Upper lobe of right lung (tissue), 1 donor: ENCODE measurements around the gene PPARGC1A. TPM values are rescaled to one million over a fixed set of nuclear protein-coding genes. Genes with fewer than 3 reads are reported as not detected.

Source experiments
- ATAC-seq: fragments of 200-7000 bp; cut with Tn5 transposase; one replicate; pipeline ENCODE4 v1.9.1; 2020; ENCODE audit warnings: mild to moderate bottlenecking, moderate library complexity
- DNase-seq: peaks from one replicate; pipeline ENCODE4 v3.0.0-alpha.2; 2020
- H3K27ac ChIP-seq: fragments of 200-600 bp; one replicate; pipeline ENCODE4 v1.8.0; 2022
- H3K27me3 ChIP-seq: fragments of 200-600 bp; one replicate; pipeline ENCODE4 v1.8.0; 2022; ENCODE audit warnings: mild to moderate bottlenecking
- H3K36me3 ChIP-seq: fragments of 200-600 bp; one replicate; pipeline ENCODE4 v1.8.0; 2022
- H3K4me1 ChIP-seq: fragments of 200-600 bp; one replicate; pipeline ENCODE4 v1.8.0; 2022
- H3K4me3 ChIP-seq: fragments of 200-600 bp; one replicate; pipeline ENCODE4 v1.8.0; 2022; ENCODE audit warnings: mild to moderate bottlenecking
- H3K9me3 ChIP-seq: fragments of 200-600 bp; one replicate; pipeline ENCODE4 v1.8.0; 2022
- intact Hi-C: fragments of 100-400 bp; cut with DNase I; formaldehyde crosslinking; loops from one replicate; pipeline ENCODE4 v1.11.0; 2022
- total RNA-seq: library from RNA; stranded (reverse); fragmentation: NEBNext Ultra II Directional; extraction: Animal tissue kit (Norgen Biotek cat#: 25700); gene quantifications from one replicate; pipeline ENCODE4 v1.2.1, GENCODE V29; 2021
- TF ChIP-seq, protein P1 (sequence below): fragments of 200-600 bp; IDR thresholded peaks from one replicate; pipeline ENCODE4 v1.8.0; 2022; ENCODE audit warnings: antibody characterized with exemption
- donor health status: DM: no; HTN: yes; CAD: no; lungs with severe emphysema.

The PPARGC1A gene
- total RNA-seq, 1 donor from 2014 or later: 14.2 TPM

DNA sequence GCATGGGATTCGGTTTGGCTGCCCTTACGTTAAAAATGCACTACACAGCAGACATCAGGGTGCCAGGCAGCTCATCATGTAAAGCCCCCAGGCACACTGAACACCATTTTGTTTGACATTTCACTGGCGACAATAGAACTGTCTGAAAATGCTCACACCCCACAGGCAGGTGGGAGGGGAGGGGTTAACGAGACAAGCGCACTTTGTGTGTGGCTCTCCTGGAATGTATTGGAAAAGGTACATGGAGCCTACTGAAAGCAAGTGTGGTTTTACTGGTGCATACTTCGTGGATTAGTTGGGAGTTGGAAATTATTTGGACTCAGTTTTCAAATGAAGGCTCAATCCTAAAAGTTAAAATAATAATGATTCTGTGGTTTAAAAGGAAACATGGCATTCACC lies 31.6 kb upstream of the PPARGC1A start:
- no peak overlapping the region for H3K4me3 ChIP-seq
- no peak for DNase-seq
- H3K9me3 ChIP-seq: no peaks in the 10 kb centered on the region
- intact Hi-C loops: no loop called here
- H3K36me3 ChIP-seq: no peaks in the 10 kb centered on the region
- H3K4me1 ChIP-seq: no peaks in the 10 kb centered on the region
- H3K27me3 ChIP-seq: no peaks in the 10 kb centered on the region
- H3K27ac ChIP-seq: no peak overlapping the region
- ATAC-seq: no peak
- TF ChIP-seq, protein P1, sequence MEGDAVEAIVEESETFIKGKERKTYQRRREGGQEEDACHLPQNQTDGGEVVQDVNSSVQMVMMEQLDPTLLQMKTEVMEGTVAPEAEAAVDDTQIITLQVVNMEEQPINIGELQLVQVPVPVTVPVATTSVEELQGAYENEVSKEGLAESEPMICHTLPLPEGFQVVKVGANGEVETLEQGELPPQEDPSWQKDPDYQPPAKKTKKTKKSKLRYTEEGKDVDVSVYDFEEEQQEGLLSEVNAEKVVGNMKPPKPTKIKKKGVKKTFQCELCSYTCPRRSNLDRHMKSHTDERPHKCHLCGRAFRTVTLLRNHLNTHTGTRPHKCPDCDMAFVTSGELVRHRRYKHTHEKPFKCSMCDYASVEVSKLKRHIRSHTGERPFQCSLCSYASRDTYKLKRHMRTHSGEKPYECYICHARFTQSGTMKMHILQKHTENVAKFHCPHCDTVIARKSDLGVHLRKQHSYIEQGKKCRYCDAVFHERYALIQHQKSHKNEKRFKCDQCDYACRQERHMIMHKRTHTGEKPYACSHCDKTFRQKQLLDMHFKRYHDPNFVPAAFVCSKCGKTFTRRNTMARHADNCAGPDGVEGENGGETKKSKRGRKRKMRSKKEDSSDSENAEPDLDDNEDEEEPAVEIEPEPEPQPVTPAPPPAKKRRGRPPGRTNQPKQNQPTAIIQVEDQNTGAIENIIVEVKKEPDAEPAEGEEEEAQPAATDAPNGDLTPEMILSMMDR: no peak

DNA sequence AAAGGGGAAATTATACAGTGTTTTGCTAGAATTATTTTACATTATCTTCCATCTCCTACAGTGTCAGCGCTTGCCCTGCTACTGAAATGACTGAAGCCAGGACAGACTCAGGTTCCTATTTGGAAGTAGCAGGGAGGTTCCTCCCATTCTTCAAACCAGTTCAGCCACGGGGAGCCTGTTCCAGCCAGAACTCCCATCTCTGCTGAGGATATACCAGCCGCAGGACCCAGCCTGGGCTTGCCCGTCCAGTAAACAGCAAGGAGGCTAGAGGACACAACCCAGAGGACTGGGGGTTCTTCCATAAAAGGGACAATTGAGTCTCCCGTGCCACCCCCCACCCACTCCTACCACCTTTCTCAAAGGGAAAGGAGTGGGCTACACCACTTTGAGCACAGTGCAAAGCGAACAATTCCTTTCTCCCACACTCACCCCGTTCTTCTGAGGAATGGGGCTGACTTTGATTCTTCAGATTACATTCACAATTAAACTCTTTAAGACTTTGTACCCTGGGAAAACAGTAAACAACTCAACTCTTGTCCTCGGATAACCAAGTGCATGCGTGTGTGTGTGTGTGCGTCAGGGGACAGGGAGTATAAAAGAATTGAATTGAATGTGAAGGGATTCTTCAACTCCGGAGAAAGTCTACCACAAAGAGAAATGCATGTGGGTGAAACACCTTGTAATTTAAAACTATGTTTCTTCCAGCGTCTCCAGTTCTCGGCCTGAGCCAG lies 31.0 kb upstream of the PPARGC1A start:
- intact Hi-C loops: no loop called here
- no peaks in the 10 kb centered on the region for H3K9me3 ChIP-seq
- no peaks in the 10 kb centered on the region for H3K4me1 ChIP-seq
- no peaks in the 10 kb centered on the region for H3K27me3 ChIP-seq
- no peak overlapping the region for H3K27ac ChIP-seq
- H3K4me3 ChIP-seq: no peak overlapping the region
- ATAC-seq (no peak), DNase-seq (no peak)
- no peaks in the 10 kb centered on the region for H3K36me3 ChIP-seq
- TF ChIP-seq, protein P1: no peak

DNA sequence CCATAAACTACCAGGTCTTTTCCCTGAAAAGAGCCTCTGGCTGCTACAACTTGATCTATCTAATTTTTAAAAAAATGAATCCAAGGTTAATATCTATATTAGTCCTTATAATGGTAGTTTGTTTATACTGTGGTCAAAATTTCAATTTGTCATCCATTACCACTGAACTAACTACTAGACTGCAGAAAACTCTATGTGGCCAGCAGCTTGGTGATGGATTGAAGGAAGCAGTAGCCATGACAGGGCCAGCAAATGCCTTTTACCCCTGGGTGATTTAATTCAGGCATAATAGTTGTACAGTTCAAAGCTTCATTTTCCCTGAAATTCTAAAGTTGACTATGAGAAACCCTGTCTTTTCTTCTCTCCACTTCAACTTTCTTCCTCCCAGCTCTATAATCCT lies 30.4 kb upstream of the PPARGC1A start:
- TF ChIP-seq, protein P1: no peak
- intact Hi-C loops: no loop called here
- Histone ChIP-seq H3K4me3 (no peak overlapping the region), H3K9me3 (no peaks in the 10 kb centered on the region), H3K27ac (no peak overlapping the region), H3K4me1 (no peaks in the 10 kb centered on the region), H3K36me3 (no peaks in the 10 kb centered on the region), H3K27me3 (no peaks in the 10 kb centered on the region)
- no peak for ATAC-seq
- DNase-seq: no peak

DNA sequence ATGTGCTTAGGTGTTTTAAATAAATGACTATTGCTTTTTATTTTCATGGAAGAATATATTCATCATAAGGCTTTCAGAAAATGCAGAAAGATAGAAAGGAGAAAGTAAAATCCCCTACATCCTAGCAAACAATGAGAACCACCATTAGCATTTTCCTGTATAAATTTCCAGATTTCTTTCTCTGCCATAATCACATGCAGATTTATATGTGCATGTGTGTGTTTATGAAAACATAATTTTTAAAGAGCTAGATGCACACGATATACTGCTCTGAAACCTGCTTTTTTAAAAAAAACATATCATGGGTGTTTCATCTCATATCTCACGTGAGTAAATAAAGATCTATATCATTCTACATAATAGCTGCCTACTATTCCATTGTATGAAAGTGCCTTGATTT lies 26.4 kb upstream of the PPARGC1A start:
- intact Hi-C loops: no loop called here
- H3K4me3 ChIP-seq: no peak overlapping the region

DNA sequence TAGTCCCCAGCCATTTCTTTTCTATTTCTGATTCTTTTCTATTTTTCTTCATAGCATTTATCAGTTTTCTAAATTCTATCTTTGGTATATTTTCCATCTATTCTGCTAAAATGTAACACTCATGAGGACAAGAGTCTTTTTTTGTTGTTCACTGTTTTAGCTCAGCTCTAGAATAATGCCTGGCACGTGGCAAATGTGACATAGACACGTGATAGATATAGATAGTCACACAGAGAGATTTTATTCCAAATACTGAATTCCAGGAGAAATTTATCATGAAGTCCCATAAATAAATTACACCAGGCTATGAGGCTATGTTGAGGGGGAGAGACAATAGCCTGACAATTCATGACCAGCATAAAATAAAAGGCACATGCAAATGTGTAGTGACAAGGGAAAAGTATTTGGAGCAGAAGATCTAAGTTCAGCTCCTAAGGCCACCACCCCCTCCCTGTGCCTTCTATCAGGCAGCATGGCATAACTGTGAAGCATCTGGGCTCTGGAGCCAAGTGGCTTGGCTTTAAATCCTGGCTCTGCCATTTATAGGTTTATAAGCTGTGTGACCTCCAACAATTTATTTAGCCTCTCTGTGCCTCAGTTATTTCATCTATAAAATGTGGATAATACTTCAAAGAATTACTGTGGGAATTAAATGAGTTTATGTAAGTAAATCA lies 25.7 kb upstream of the PPARGC1A start:
- ATAC-seq: no peak
- no peak overlapping the region for H3K4me3 ChIP-seq
- no peak overlapping the region for H3K27ac ChIP-seq
- H3K27me3 ChIP-seq: no peaks in the 10 kb centered on the region
- intact Hi-C loops: no loop called here
- H3K36me3 ChIP-seq: no peaks in the 10 kb centered on the region
- TF ChIP-seq, protein P1: no peak
- H3K4me1 ChIP-seq: no peaks in the 10 kb centered on the region
- H3K9me3 ChIP-seq: no peaks in the 10 kb centered on the region
- DNase-seq: no peak

More for the DNA sequence above, 26.4 kb upstream of the PPARGC1A start:
- no peaks in the 10 kb centered on the region for H3K36me3 ChIP-seq
- DNase-seq (no peak), ATAC-seq (no peak)
- H3K4me1 ChIP-seq: no peaks in the 10 kb centered on the region
- TF ChIP-seq, protein P1: no peak
- no peaks in the 10 kb centered on the region for H3K9me3 ChIP-seq
- H3K27me3 ChIP-seq: no peaks in the 10 kb centered on the region
- H3K27ac ChIP-seq: no peak overlapping the region
